Measurements from ENCODE around the gene DEFB121. TPM values are rescaled to one million over a fixed set of nuclear protein-coding genes. Genes with fewer than 3 reads are reported as not detected.

Gene DEFB121
- total RNA-seq, 4 donors from 2014 or later = not detected

DNA sequence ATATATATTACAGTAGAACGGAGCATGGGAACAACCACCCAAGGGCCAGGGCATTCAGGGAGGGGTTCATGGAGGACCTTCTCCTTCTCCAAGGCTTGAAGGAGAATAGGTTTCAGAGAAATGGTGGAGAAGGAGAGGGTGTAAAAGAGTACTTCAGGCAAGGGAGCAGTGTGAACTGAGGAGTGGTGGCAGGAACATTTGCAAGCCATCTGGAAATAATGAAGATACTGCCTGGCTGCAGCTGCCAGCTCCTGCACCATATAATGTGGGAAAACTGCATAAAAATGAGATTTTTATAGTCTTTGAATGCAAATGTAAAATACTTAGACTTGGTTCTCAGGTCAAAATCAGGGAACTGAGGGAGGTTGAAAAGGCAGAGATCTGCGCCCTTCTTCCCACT is 9.6 kb upstream of the DEFB121 start:
- H3K36me3 ChIP-seq = no peaks in the 10 kb centered on the region
- H3K27me3 ChIP-seq = no peaks in the 10 kb centered on the region
- no peak for DNase-seq
- intact Hi-C loops (cut with DNase I) = no loop called here
- 88 to 90% methylated on average over 2 of the region's 2 CpGs for WGBS, 2 donors
- no peaks in the 10 kb centered on the region for H3K4me1 ChIP-seq
- no peak overlapping the region for H3K4me3 ChIP-seq (replicated peaks in 1 of 3)
- TF ChIP-seq POLR2A (IDR thresholded peaks at IDR 0.05) = no peak
- TF ChIP-seq, protein P1, sequence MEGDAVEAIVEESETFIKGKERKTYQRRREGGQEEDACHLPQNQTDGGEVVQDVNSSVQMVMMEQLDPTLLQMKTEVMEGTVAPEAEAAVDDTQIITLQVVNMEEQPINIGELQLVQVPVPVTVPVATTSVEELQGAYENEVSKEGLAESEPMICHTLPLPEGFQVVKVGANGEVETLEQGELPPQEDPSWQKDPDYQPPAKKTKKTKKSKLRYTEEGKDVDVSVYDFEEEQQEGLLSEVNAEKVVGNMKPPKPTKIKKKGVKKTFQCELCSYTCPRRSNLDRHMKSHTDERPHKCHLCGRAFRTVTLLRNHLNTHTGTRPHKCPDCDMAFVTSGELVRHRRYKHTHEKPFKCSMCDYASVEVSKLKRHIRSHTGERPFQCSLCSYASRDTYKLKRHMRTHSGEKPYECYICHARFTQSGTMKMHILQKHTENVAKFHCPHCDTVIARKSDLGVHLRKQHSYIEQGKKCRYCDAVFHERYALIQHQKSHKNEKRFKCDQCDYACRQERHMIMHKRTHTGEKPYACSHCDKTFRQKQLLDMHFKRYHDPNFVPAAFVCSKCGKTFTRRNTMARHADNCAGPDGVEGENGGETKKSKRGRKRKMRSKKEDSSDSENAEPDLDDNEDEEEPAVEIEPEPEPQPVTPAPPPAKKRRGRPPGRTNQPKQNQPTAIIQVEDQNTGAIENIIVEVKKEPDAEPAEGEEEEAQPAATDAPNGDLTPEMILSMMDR (IDR thresholded peaks at IDR 0.05) = no peak
- no peaks in the 10 kb centered on the region for H3K9me3 ChIP-seq
- no peak overlapping the region for H3K27ac ChIP-seq

- 65 to 69% methylated on average over 6 of the region's 6 CpGs for WGBS, 2 donors
- DNase-seq = no peak
Observed at GRCh38 chr20:31414381-31414780, 8.4 kb upstream of the DEFB121 start.

DNA sequence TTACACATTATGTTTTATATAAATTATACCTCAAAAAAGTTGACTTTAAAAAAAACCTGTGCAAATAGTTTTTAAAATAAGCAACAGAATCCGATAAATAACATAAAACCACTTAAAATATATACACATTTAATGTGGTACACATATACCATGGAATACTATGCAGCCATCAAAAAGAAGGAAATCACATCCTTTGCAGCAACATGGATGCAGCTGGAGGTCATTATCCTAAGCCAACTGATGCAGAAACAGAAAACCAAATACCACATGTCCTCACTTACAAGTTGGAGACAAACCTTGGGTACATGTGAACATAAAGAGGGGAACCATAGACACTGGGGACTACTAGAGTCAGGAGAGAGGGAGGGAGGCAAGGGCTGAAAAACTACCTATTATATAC is 4.0 kb upstream of the DEFB121 start:
- Histone ChIP-seq H3K4me1 (no peaks in the 10 kb centered on the region), H3K36me3 (no peaks in the 10 kb centered on the region), H3K27me3 (no peaks in the 10 kb centered on the region), H3K9me3 (no peaks in the 10 kb centered on the region), H3K27ac (no peak overlapping the region), H3K4me3 (replicated peaks in 1 of 3) (no peak overlapping the region)
- intact Hi-C loops (cut with DNase I) = no loop called here
- TF ChIP-seq, protein P1 (IDR thresholded peaks at IDR 0.05) = no peak
- no peak for TF ChIP-seq POLR2A (IDR thresholded peaks at IDR 0.05)
- DNase-seq = no peak
- WGBS, 2 donors = 47 to 62% methylated on average over 1 of the region's 1 CpG

More at GRCh38 chr20:31414381-31414780, 8.4 kb upstream of the DEFB121 start:
- H3K4me1 ChIP-seq = no peaks in the 10 kb centered on the region
- H3K9me3 ChIP-seq = no peaks in the 10 kb centered on the region
- no peak overlapping the region for H3K27ac ChIP-seq
- no peaks in the 10 kb centered on the region for H3K27me3 ChIP-seq
- TF ChIP-seq POLR2A (IDR thresholded peaks at IDR 0.05) = no peak
- TF ChIP-seq, protein P1 (IDR thresholded peaks at IDR 0.05) = no peak
- no peaks in the 10 kb centered on the region for H3K36me3 ChIP-seq
- intact Hi-C loops (cut with DNase I) = no loop called here
- no peak overlapping the region for H3K4me3 ChIP-seq (replicated peaks in 1 of 3)

- Histone ChIP-seq H3K4me1 (no peaks in the 10 kb centered on the region), H3K9me3 (no peaks in the 10 kb centered on the region), H3K4me3 (replicated peaks in 1 of 3) (no peak overlapping the region), H3K27me3 (no peaks in the 10 kb centered on the region), H3K36me3 (no peaks in the 10 kb centered on the region), H3K27ac (no peak overlapping the region)
- TF ChIP-seq, protein P1 (IDR thresholded peaks at IDR 0.05) = no peak
- TF ChIP-seq POLR2A (IDR thresholded peaks at IDR 0.05) = no peak
- intact Hi-C loops (cut with DNase I) = no loop called here
- DNase-seq = no peak
- 54 to 82% methylated on average over 1 of the region's 1 CpG for WGBS, 2 donors
Observed at GRCh38 chr20:31403886-31404285, 2.1 kb downstream of the DEFB121 start.

DNA sequence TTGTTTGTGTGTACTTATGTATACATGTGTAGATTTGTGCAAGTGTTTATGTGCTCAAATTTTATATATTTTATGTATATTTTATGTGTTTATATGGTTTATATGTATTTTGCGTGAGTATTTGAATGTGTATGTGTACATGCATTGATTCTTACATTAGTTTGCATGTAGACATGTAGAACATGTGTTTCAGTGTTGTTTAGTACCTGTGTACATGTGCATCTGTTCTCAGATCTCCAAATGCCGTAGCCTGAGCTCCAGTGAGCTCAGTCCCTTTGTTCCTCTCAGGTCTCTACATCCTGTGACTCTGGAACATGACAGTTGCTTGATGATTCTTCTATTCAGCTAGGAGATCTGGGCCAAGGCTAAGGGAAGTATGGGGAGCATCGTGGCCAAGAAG is 11.1 kb downstream of the DEFB121 start:
- no peak for TF ChIP-seq POLR2A (IDR thresholded peaks at IDR 0.05)
- TF ChIP-seq, protein P1 (IDR thresholded peaks at IDR 0.05) = no peak
- no peaks in the 10 kb centered on the region for H3K27me3 ChIP-seq
- no peak overlapping the region for H3K4me3 ChIP-seq (replicated peaks in 1 of 3)
- H3K27ac ChIP-seq = no peak overlapping the region
- DNase-seq = no peak
- H3K9me3 ChIP-seq = no peaks in the 10 kb centered on the region
- H3K36me3 ChIP-seq = no peaks in the 10 kb centered on the region
- H3K4me1 ChIP-seq = no peaks in the 10 kb centered on the region
- 44 to 46% methylated on average over 3 of the region's 3 CpGs for WGBS, 2 donors
- intact Hi-C loops (cut with DNase I) = no loop called here

Measured in thyroid gland (tissue), 4 donors.